Vagina (tissue), 2 donors: ENCODE results near the gene ZC3H12D.

ENCODE experiments used
- CTCF ChIP-seq, 3 experiments: fragments of 450-650 bp in 2 of 3; fragments of 200-600 bp in 1 of 3; sonication (generic) in 1 of 3; IDR thresholded peaks; one replicate each; pipeline ENCODE4 v1.5.1; 2017 to 2019; ENCODE audit warnings: antibody characterized with exemption in 3 of 3, mild to moderate bottlenecking in 2 of 3, moderate library complexity in 2 of 3
- POLR2A ChIP-seq, 2 donors: fragments of 450-650 bp; IDR thresholded peaks; one replicate each; pipeline ENCODE4 v1.6.1; 2017; ENCODE audit warnings: antibody characterized with exemption in 2 of 2, mild to moderate bottlenecking in 2 of 2, moderate library complexity in 2 of 2
- POLR2AphosphoS5 ChIP-seq, 2 donors: sonication (generic); formaldehyde crosslinking; IDR thresholded peaks; one replicate each; pipeline ENCODE4 v1.9.0; 2017; ENCODE audit warnings: antibody characterized with exemption in 2 of 2, mild to moderate bottlenecking in 2 of 2, low read depth in 1 of 2; ENCODE audit not compliant: insufficient read depth in 1 of 2

GRCh38 chr6:149497365-149497764 is 12.6 kb upstream of the ZC3H12D start:
- TF ChIP-seq CTCF (IDR thresholded peaks at IDR 0.05) = no peak
- TF ChIP-seq POLR2A (IDR thresholded peaks at IDR 0.05) = no peak
- TF ChIP-seq POLR2AphosphoS5 (IDR thresholded peaks at IDR 0.05; ENCODE audit: insufficient read depth in 1 of 2, low read depth in 1 of 2) = no peak
